HepG2 (cell line): ENCODE results near the gene RPGRIP1. TPM values are rescaled to one million over a fixed set of nuclear protein-coding genes. Genes with fewer than 3 reads are reported as not detected.
A peak's percentile ranks its signal among the peaks of the same experiment; 100 is the strongest.

ENCODE experiments used
- DPF2 ChIP-seq: sonication (generic); formaldehyde crosslinking; IDR thresholded peaks from 2 replicates; pipeline ENCODE4 v1.4.0; 2020; ENCODE audit warnings: mild to moderate bottlenecking, low read depth, missing genetic modification reagents, borderline replicate concordance
- EHMT2 ChIP-seq: fragments of 200-600 bp; sonication (generic); IDR thresholded peaks from 2 replicates; pipeline ENCODE4 v1.7.0; 2017; ENCODE audit warnings: antibody characterized with exemption, low read depth, low read length, borderline replicate concordance
- FLYWCH1 ChIP-seq: sonication (generic); formaldehyde crosslinking; IDR thresholded peaks from 2 replicates; pipeline ENCODE4 v1.8.1; 2023; ENCODE audit warnings: mild to moderate bottlenecking, missing genetic modification reagents
- FUBP1 ChIP-seq: sonication (generic); formaldehyde crosslinking; IDR thresholded peaks from 2 replicates; pipeline ENCODE4 v1.5.1; 2020; ENCODE audit warnings: missing genetic modification reagents, mild to moderate bottlenecking, borderline replicate concordance
- GFI1 ChIP-seq: sonication (generic); formaldehyde crosslinking; IDR thresholded peaks from 2 replicates; pipeline ENCODE4 v1.5.0; 2020; ENCODE audit warnings: missing genetic modification reagents, mild to moderate bottlenecking, borderline replicate concordance
- GPBP1L1 ChIP-seq: sonication (generic); formaldehyde crosslinking; IDR thresholded peaks from 2 replicates; pipeline ENCODE4 v1.5.0; 2020; ENCODE audit warnings: mild to moderate bottlenecking, missing genetic modification reagents
- IRF1 ChIP-seq: sonication (generic); formaldehyde crosslinking; IDR thresholded peaks from 2 replicates; pipeline ENCODE4 v1.4.0; 2020; ENCODE audit warnings: low read depth, mild to moderate bottlenecking, missing genetic modification reagents
- MED13 ChIP-seq: sonication (generic); formaldehyde crosslinking; IDR thresholded peaks from 2 replicates; pipeline ENCODE4 v1.5.0; 2020; ENCODE audit warnings: missing genetic modification reagents
- NONO ChIP-seq, 2 experiments: fragments of 450-650 bp in 1 of 2; sonication (generic) in 1 of 2; formaldehyde crosslinking in 1 of 2; IDR thresholded peaks in 1 of 2; conservative IDR thresholded peaks in 1 of 2; 2 replicates each; pipeline versions ENCODE4 v1.6.1 to v1.8.0; 2017 to 2022; ENCODE audit warnings: mild to moderate bottlenecking in 1 of 2, missing genetic modification reagents in 1 of 2, moderate library complexity in 1 of 2
- RBM39 ChIP-seq: fragments of 200-400 bp; formaldehyde crosslinking; IDR thresholded peaks from one replicate; pipeline ENCODE4 v1.6.1; 2018; ENCODE audit warnings: antibody characterized with exemption, mild to moderate bottlenecking, low read depth, low read length; ENCODE audit not compliant: poor library complexity, severe bottlenecking
- RERE ChIP-seq: IDR thresholded peaks from 2 replicates; pipeline ENCODE4 v1.6.1; 2016; ENCODE audit warnings: low read depth, missing genetic modification reagents, missing compliant biosample characterization
- RFXAP ChIP-seq: sonication (generic); formaldehyde crosslinking; IDR thresholded peaks from 2 replicates; pipeline ENCODE4 v1.4.0; 2020; ENCODE audit warnings: missing genetic modification reagents, borderline replicate concordance
- YEATS2 ChIP-seq: sonication (generic); formaldehyde crosslinking; IDR thresholded peaks from 2 replicates; pipeline ENCODE4 v1.4.0; 2020; ENCODE audit warnings: missing genetic modification reagents, borderline replicate concordance
- ZNF264 ChIP-seq: sonication (generic); formaldehyde crosslinking; IDR thresholded peaks from 2 replicates; pipeline ENCODE4 v1.4.0; 2020; ENCODE audit warnings: missing genetic modification reagents
- ZNF33B ChIP-seq: sonication (generic); formaldehyde crosslinking; IDR thresholded peaks from 2 replicates; pipeline ENCODE4 v1.5.1; 2020; ENCODE audit warnings: mild to moderate bottlenecking, missing genetic modification reagents
- ZNF639 ChIP-seq: conservative IDR thresholded peaks from 2 replicates; pipeline ENCODE4 v1.6.1; 2018; ENCODE audit warnings: missing genetic modification reagents
- ZNF841 ChIP-seq: sonication (generic); formaldehyde crosslinking; IDR thresholded peaks from 2 replicates; pipeline ENCODE4 v1.8.1; 2023; ENCODE audit warnings: missing genetic modification reagents, borderline replicate concordance
- polyA plus RNA-seq, 8 experiments: library from polyadenylated mRNA; depleted of rRNA in 3 of 8; stranded (reverse) in 7 of 8; unstranded in 1 of 8; fragments of >200 nt; fragmentation: Illumina TruSeq in 4 of 8; extraction: Trizol in 4 of 8; gene quantifications; 2 replicates each; pipeline versions ENCODE4 v1.2.1 to v1.2.3, GENCODE V29; 2011 to 2016; ENCODE audit warnings: low read depth in 4 of 8, missing spikeins in 1 of 8, mixed read lengths in 1 of 8; ENCODE audit not compliant: insufficient read depth in 1 of 8
- total RNA-seq, 5 experiments: library from RNA; depleted of rRNA; stranded (reverse); fragments of >200 nt; fragmentation: Illumina TruSeq; extraction: Trizol; gene quantifications; 2 replicates each; pipeline ENCODE4 v1.2.3, GENCODE V29; 2016; ENCODE audit warnings: low read depth in 1 of 5

Gene RPGRIP1
- total and polyA plus RNA-seq, 2 of the 13 experiments (the other 11 are each of a cell fraction or from before 2014, with no cell fraction given), result 0.13 to 1.1 TPM

GRCh38 chr14:21268617-21269251 lies 11.1 kb upstream of the RPGRIP1 start (continued):
- TF ChIP-seq ZNF33B (CRISPR knock-in tag) (0 out of 2 replicates have a peak, but pooled peaks have one; percentile 13), MED13 (no peak), IRF1 (CRISPR knock-in tag) (no peak), FUBP1 (CRISPR knock-in tag) (peak; percentile 69; the same call in 1 of the 2 replicates), RERE (no peak), NONO (IDR thresholded peaks at IDR 0.05) (no peak), NONO (CRISPR knock-in tag; conservative IDR thresholded peaks at IDR 0.05) (no peak), DPF2 (CRISPR knock-in tag) (no peak), FLYWCH1 (CRISPR knock-in tag) (no peak), ZNF264 (no peak), GFI1 (CRISPR knock-in tag) (no peak), YEATS2 (no peak), GPBP1L1 (CRISPR knock-in tag) (no peak), EHMT2 (no peak), RFXAP (CRISPR knock-in tag) (no peak), RBM39 (no peak), ZNF841 (CRISPR knock-in tag) (no peak), ZNF639 (CRISPR knock-in tag) (no peak)
